GM19468 (cell line): Measurements from ENCODE around the gene MEGF8.

Experiments
- ATAC-seq: cut with Tn5 transposase; IDR thresholded peaks from one replicate; pipeline ENCODE4 v1.9.1; 2021; ENCODE audit warnings: mild to moderate bottlenecking, moderate library complexity, moderate number of reproducible peaks; ENCODE audit not compliant: unreplicated experiment; ENCODE audit errors: extremely low read depth

The MEGF8 gene

DNA sequence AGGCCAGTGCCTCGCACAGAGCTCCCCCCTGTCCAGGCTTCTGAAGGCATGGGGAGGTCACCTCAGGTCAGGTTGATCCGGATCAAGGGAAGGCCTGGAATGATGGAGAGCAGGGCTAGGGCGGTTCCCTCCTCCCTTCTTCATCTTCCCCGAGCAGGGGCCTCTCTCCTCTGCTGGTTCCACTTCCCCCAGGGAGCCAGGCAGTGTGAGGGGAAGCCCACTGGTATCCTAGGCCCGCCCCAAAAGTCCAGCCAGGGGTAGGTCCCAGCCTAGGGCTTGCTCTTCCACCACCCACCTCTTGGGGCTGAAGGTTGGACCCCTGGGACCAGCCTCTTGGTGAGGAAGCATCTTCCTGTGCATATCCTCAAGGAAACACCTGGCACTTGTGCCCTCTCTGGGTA, 39.9 kb upstream of the MEGF8 start:
- no peak for ATAC-seq

GRCh38 chr19:42285988-42286348, 39.5 kb upstream of the MEGF8 start:
- ATAC-seq = no peak

DNA sequence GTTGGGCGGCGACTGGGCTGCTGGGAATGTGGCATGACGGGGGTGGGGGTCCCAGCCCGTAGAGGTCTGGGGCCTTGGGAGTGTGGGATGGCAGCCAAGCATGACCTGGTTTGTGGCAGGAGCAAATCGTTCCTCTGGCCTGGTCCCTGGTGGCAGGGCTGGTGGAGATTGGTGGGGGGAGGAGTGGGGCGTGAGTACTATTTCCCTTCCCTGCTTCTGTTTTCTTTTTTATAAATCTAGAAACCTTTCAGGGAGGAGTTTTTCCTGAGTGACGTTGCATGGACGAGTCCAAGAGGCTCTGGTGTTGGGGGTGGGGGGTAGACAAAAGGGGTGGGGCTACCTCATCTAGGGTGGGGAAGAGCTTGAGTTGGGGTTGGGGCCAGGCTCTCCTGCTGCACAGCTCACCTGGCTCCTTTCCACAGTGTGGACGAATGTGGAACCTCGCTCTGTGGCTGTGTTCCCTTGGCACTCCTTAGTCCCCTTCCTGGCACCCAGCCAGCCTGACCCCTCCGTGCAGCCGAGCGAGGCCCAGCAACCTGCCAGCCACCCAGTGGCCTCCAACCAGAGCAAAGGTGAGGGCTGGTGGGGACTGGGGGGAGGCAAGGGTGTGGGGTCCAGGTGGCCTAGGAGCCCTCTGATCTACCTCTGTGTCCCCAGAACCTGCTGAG, 39.0 kb upstream of the MEGF8 start:
- no peak for ATAC-seq

GRCh38 chr19:42287017-42287826, 38.2 kb upstream of the MEGF8 start:
- ATAC-seq = no peak

DNA sequence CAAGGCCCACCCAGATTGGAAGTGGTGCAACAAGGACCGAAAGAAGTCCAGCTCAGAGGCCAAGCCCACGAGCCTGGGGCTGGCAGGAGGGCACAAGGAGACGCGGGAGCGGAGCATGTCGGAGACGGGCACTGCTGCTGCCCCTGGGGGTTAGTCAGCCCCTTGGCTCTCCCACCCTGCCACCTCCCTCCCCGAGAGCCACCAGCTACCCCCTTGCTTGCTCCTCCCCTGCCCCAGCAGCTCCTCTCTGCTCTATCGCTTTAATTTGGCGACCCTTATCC, 37.7 kb upstream of the MEGF8 start:
- no peak for ATAC-seq

DNA sequence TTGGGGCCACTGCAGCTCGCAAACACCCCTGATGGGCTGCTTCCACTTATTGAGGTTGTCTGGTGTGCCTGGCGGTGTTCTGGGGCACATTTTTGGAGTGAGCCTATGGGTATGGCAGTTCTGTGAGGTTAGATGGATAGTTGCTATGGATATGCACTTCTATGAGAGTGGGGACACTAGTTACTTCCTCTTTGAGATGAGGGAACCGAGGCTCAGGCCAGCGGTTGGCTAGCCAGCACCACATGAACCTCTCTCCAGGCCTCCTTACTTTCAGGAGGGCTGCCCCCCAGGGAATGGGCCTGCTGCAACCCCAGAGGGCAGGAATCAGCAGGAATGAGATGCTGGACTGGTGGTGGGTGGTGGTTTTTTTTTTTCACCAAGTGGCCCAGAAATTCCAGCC, 37.0 kb upstream of the MEGF8 start:
- no peak for ATAC-seq

DNA sequence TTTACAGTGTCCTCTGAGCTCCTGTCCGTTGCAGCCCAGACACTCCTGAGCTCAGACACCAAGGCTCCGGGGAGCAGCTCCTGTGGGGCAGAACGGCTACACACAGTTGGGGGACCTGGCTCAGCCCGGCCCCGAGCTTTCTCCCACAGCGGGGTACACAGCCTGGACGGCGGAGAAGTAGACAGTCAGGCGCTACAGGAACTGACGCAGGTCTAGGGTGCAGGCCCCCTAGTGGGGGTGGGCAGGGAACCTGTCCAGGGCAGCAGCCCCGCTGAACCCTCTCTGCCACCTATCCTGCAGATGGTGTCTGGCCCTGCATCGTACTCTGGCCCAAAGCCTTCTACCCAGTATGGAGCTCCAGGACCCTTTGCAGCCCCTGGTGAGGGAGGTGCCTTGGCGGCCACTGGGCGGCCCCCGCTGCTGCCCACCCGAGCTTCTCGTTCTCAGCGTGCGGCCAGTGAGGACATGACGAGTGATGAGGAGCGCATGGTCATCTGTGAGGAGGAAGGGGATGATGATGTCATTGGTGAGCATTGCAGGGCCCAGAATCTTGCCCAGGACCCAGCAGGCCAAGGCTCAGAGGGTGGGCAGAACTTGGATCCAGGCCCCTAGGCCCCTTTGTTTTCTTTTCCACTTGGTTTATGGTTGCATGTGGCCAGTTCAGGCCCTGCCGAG, 36.4 kb upstream of the MEGF8 start:
- ATAC-seq = no peak

DNA sequence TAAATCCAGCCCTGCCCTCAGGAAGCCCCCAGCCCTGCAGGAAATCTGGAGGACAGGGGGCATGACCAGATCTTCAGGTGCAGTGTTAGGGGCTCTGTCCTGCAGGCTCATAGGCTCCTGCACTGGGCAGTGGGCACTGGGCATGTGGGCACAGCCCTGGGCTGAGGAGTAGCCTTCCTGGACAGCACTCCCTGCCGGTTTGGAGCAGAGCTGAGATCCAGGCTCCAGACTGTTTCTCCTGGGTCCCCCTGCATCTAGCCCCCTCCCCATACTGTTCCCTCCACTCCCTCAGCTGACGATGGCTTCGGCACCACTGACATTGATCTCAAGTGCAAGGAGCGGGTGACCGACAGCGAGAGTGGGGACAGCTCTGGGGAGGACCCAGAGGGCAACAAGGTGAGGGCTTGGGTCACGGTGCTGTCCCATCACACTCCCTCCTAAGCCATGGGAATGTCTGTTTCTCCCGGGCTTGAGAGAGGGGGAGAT, 35.8 kb upstream of the MEGF8 start:
- ATAC-seq = no peak

GRCh38 chr19:42290136-42290522, 35.3 kb upstream of the MEGF8 start:
- no peak for ATAC-seq

- ATAC-seq = no peak
These were observed 34.7 kb upstream of the MEGF8 start for GRCh38 chr19:42290523-42291434.

DNA sequence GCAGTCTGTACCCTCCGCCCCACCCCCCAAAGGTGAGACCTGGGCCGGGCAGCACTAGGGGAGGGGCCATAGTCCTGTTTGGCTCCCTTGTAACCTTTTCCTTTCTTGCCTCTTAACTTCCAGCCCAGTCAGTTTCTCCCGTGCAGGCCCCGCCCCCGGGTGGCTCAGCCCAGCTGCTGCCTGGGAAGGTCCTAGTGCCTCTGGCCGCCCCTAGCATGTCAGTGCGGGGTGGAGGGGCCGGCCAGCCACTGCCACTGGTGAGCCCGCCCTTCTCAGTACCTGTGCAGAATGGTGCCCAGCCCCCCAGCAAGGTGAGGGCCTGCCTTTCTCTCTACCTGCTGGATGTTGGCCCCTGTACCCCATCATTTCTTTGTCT, 34.0 kb upstream of the MEGF8 start:
- ATAC-seq = no peak

GRCh38 chr19:42292042-42292960, 33.1 kb upstream of the MEGF8 start:
- no peak for ATAC-seq

- ATAC-seq = no peak
These were observed 32.5 kb upstream of the MEGF8 start for GRCh38 chr19:42292963-42293362.

DNA sequence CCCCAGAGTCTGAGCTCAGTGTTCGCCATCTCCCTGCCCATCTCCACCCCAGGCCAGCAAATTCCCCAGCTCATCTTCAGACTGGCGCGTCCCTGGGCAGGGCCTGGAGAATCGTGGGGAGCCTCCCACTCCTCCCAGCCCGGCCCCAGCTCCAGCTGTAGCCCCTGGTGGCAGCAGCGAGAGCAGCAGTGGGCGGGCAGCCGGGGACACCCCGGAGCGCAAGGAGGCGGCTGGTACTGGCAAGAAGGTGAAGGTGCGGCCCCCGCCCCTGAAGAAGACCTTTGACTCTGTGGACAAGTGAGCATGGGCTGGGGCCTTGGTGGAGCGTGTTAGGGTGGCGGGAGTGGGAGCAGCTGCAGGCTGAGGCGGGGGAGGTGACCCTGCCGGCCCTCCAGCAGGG, 31.9 kb upstream of the MEGF8 start:
- ATAC-seq = no peak

GRCh38 chr19:42293948-42294347, 31.5 kb upstream of the MEGF8 start:
- ATAC-seq = no peak

DNA sequence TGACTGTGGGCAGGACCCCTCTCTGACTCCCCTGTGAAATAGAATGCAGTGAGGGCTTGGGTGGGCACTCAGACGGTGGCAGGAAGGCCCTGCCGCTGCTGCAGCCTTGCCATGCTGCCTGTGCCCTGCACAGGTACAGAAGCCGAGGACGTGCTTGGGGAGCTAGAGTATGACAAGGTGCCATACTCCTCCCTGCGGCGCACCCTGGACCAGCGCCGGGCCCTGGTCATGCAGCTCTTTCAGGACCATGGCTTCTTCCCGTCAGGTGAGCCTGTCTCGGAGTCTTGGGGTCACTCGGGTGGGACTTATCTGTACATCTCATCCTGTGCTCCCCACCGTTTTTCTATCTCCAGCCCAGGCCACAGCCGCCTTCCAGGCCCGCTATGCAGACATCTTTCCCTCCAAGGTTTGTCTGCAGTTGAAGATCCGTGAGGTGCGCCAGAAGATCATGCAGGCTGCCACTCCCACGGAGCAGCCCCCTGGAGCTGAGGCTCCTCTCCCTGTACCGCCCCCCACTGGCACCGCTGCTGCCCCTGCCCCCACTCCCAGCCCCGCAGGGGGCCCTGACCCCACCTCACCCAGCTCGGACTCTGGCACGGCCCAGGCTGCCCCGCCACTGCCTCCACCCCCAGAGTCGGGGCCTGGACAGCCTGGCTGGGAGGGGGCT, 30.8 kb upstream of the MEGF8 start:
- ATAC-seq = no peak

GRCh38 chr19:42295342-42295741, 30.1 kb upstream of the MEGF8 start:
- ATAC-seq = no peak

GRCh38 chr19:42295831-42296525, 29.5 kb upstream of the MEGF8 start:
- ATAC-seq = no peak
